HFF-Myc (cell line): ENCODE results near the gene SLC22A12.
A peak's percentile ranks its signal among the peaks of the same experiment; 100 is the strongest.

Experiments used
- DNase-seq: peaks from one replicate; pipeline ENCODE4 v3.0.0-alpha.2; 2011; ENCODE audit warnings: low read depth; ENCODE audit errors: extremely low read depth
- H3K4me3 ChIP-seq: replicated peaks from 2 replicates; pipeline ENCODE4 v1.5.1; 2011; ENCODE audit warnings: low read depth, mild to moderate bottlenecking, control low read depth, low read length
- TF ChIP-seq, protein P1 (sequence below): IDR thresholded peaks from 2 replicates; pipeline ENCODE4 v1.5.1; 2012; ENCODE audit warnings: mild to moderate bottlenecking, low read depth, low read length, control low read depth; ENCODE audit errors: missing control alignments

Gene SLC22A12

DNA sequence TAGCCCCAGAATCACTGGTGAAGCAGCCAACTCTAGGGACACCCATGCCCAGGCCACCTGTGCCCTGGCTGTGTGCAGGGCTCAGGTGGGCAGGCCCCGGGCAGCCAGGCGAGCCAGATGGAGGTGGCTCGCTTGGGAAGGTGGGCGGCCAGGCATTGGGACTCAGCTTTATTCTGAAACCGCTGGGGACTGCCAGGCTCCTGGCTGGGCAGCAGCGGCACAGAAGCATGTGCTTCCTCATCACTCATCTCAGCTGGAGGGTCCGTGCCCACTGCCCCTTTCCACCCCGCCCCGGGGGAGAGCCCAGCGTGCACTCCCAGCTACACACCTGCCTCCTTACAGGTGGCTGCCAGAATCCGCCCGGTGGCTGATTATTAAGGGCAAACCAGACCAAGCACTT lies 27.1 kb upstream of the SLC22A12 start:
- H3K4me3 ChIP-seq, result no peak overlapping the region
- no peak for DNase-seq
- TF ChIP-seq, protein P1, sequence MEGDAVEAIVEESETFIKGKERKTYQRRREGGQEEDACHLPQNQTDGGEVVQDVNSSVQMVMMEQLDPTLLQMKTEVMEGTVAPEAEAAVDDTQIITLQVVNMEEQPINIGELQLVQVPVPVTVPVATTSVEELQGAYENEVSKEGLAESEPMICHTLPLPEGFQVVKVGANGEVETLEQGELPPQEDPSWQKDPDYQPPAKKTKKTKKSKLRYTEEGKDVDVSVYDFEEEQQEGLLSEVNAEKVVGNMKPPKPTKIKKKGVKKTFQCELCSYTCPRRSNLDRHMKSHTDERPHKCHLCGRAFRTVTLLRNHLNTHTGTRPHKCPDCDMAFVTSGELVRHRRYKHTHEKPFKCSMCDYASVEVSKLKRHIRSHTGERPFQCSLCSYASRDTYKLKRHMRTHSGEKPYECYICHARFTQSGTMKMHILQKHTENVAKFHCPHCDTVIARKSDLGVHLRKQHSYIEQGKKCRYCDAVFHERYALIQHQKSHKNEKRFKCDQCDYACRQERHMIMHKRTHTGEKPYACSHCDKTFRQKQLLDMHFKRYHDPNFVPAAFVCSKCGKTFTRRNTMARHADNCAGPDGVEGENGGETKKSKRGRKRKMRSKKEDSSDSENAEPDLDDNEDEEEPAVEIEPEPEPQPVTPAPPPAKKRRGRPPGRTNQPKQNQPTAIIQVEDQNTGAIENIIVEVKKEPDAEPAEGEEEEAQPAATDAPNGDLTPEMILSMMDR, result no peak

DNA sequence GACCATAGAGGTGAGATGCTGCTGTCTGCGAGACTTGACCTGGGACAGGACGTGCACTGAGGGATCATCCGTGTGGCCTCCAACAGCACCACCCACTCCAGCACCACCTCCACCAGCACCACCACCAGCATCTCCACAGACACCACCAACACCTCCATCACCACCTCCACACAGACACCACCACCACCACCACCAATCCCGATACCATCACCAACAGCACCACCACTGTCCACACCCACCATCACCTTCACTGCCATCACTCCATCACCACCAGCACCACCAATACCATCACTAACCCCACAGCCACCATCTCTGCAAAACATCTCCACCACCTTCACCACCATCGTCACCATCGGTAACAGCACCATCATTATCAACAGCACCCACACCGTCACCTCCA lies 26.6 kb upstream of the SLC22A12 start:
- no peak for DNase-seq
- TF ChIP-seq, protein P1, result no peak
- H3K4me3 ChIP-seq, result no peak overlapping the region

DNA sequence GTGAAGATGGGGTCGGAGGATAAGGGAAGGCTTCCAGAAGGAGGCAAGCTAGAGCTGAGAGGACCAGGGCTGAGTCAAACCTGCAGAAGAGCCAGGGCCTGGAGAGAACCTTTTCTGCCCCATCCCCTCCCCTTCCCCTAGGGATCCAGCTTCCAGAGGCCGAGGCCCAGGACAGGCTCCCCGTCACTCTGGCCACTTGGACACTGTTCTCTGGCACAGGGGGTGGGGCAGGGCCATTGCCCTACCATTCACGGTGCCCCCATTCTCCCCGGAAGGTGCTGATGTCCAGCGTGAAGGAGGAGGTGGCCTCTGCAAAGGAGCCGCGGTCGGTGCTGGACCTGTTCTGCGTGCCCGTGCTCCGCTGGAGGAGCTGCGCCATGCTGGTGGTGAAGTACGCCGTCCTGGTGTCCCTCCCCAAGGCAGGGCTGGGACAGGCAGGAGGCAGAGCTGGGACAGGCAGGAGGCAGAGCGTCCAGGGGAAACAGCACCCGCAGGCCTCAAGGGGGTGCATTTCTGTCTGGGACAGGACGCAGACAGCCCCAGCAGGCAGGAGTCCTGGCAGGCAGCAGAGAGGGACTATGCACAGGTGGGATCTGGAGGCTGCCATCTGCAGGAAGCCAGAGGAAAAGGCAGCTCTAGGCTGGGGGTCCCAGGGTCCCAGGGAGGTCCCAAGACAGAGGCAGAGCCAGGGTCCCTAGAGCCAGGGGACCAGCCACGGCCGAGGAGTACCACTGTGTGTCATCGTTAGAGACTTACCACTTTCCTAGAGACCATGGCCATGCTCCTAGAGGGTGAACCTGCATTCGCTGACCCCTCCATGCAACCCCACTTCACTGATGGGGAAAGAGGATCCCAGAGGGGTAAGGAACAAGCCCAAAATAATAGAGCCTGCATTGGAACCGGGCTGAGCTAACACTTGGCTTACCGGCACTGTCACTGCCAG lies 25.8 kb upstream of the SLC22A12 start:
- H3K4me3 ChIP-seq, result no peak overlapping the region
- TF ChIP-seq, protein P1, result no peak
- DNase-seq, result no peak

DNA sequence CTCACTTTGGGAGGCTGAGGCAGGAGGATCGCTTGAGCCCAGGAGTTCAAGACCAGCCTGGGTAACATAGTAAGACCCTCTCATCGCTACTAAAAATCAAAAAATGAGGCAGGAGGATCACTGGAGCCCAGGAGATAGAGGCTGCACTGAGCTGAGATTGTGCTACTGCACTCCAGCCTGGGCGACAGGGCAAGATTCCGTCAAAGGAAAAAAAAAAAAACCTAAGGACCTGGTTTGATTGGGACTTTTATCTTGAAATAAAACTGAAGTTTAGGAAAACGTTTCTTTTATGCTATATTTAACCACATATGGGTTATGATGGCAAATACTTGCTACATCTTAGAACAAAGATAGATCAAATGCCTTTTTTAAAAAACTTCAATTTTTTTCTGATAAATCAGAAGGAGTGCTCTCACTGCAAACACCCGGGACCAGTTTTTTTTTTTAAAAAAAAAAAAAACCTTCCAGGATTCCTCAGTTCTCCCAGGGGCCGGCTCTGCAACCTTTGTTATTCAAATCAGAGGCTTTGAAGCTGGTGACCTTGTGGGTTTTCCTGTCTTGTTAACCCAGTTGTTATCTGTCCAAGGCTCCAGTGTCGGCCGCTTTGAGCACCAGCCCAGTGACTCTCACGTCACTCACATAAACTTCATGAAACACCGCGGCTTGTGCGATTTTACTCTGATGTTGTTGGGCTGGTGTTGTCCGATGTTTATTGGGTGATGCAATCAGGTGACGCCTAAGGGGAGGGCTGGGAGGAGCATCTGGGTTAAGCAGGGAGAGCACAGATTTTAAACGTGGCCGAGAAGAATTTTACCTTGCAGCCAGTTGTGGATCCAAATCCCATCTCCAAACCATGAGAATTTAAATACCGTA lies 24.7 kb upstream of the SLC22A12 start:
- H3K4me3 ChIP-seq, result no peak overlapping the region
- DNase-seq, result peak; percentile 47
- TF ChIP-seq, protein P1, result no peak

DNA sequence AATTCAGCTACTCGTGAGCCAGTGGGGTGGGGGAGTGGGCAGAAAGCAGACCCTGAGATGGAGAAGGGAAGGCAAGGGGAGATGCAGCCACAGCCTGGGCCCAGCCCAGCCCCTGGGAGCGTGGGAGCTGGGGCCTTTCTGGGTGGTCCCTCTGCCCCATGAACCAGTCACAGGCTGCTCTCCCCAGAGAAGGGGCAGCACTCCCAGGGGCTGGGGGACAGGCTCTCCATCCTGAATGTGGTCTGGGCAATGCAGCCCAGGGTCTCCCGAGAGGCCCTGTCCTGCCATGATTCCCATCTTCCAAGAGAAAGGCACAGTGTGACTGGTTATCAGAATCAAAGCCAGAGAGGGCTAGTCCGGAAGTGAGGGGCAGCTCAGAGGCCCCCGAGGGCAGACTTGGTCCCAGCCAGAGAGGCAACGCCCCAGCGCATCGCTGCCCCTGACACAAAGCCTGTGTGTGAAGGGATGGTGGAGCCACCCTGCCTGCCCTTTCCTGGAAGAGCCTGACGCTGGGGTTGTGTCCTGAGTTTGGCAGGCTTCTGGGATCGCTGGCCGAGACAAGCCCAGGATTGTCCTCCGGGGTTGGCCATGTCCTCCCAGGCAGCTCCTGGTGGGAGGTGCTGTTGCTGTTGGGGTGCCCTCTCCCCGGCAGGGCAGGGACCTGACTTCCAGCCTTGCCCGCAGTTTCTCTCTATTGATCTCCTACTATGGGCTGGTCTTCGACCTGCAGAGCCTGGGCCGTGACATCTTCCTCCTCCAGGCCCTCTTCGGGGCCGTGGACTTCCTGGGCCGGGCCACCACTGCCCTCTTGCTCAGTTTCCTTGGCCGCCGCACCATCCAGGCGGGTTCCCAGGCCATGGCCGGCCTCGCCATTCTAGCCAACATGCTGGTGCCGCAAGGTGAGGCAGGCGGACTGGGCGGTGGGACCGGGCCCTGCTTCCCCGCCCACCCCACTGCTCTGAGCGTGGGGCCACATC lies 23.8 kb upstream of the SLC22A12 start:
- DNase-seq, result no peak
- H3K4me3 ChIP-seq, result no peak overlapping the region
- TF ChIP-seq, protein P1, result no peak

DNA sequence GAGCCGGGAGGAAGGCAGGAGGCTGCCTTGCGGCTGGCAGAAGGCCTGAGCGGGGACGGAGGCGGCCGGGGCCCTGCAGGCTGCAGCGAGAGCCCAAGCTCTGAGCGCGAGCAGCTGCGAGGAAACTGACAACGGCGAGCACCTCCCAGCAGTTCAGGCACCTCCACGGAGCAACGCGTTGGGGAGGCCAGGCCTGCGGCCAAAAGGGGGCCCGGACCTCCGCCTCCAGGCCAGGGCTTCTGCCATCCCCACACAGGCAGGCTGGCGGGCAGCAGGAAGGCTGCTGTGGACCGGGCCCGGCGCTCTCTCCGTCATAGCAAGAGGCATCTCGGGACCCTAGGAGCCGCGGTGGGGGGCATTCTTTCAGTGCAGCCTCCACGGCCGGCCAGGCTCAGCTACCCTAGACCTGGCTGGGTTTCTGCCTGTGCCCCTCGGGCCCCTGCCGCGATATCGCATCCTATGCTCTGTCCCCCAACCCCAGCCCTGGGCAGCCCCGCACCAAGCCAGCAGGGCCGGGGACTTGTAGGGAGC lies 22.9 kb upstream of the SLC22A12 start:
- DNase-seq, result no peak
- TF ChIP-seq, protein P1, result no peak
- no peak overlapping the region for H3K4me3 ChIP-seq
